OCI-LY1 (cell line): ENCODE results near the gene NMT1.

Experiments used
- CTCF ChIP-seq: fragments of 200-600 bp; sonication (generic), shearing (Covaris generic); IDR thresholded peaks from 2 replicates; pipeline ENCODE4 v1.5.1; 2017; ENCODE audit warnings: mild to moderate bottlenecking, antibody characterized with exemption, low read length, moderate library complexity, mixed read lengths
- EZH2 ChIP-seq: fragments of 200-600 bp; sonication (generic), shearing (Covaris generic); IDR thresholded peaks from 2 replicates; pipeline ENCODE4 v1.8.0; 2017; ENCODE audit warnings: borderline replicate concordance, mixed run types, mild to moderate bottlenecking, antibody characterized with exemption, low read length, moderate library complexity, mixed read lengths

- TF ChIP-seq CTCF (no peak), EZH2 (no peak)
Observed at GRCh38 chr17:45087504-45087975, 26.4 kb downstream of the NMT1 start.
